Spleen (tissue), 11 donors: ENCODE data around the gene MTG1. TPM values are rescaled to one million over a fixed set of nuclear protein-coding genes. Genes with fewer than 3 reads are reported as not detected.
A peak's percentile ranks its signal among the peaks of the same experiment; 100 is the strongest.

Experiments used
- DNase-seq: peaks from one replicate; pipeline ENCODE4 v3.0.0-alpha.2; 2020
- H3K27ac ChIP-seq, 8 donors: fragments of 200-600 bp; sonication (generic) in 7 of 8; 1 replicate in 4 of 8; 2 replicates in 4 of 8; pipeline versions ENCODE4 v1.5.0 to v1.8.0; 2016 to 2021; ENCODE audit warnings: inconsistent platforms in 4 of 8, mild to moderate bottlenecking in 4 of 8, moderate library complexity in 1 of 8
- H3K27me3 ChIP-seq, 7 donors: fragments of 200-600 bp; sonication (generic) in 6 of 7; replicated peaks in 1 of 7; 1 replicate in 4 of 7; 2 replicates in 3 of 7; pipeline versions ENCODE4 v1.5.0 to v1.8.0; 2016 to 2021; ENCODE audit warnings: inconsistent platforms in 3 of 7, mild to moderate bottlenecking in 1 of 7
- H3K36me3 ChIP-seq, 6 donors: fragments of 200-600 bp; sonication (generic) in 5 of 6; 1 replicate in 4 of 6; 2 replicates in 2 of 6; pipeline versions ENCODE4 v1.5.0 to v1.8.0; 2016 to 2021; ENCODE audit warnings: inconsistent platforms in 2 of 6
- H3K4me1 ChIP-seq, 6 donors: fragments of 200-600 bp; sonication (generic) in 5 of 6; 1 replicate in 3 of 6; 2 replicates in 3 of 6; pipeline versions ENCODE4 v1.5.0 to v1.8.0; 2016 to 2021; ENCODE audit warnings: inconsistent platforms in 3 of 6
- H3K4me3 ChIP-seq, 8 donors: fragments of 200-600 bp; sonication (generic) in 7 of 8; 1 replicate in 4 of 8; 2 replicates in 4 of 8; pipeline versions ENCODE4 v1.5.0 to v1.8.0; 2016 to 2021; ENCODE audit warnings: inconsistent platforms in 4 of 8, mild to moderate bottlenecking in 4 of 8, moderate library complexity in 2 of 8
- H3K9me3 ChIP-seq, 8 donors: fragments of 200-600 bp; sonication (generic) in 7 of 8; 1 replicate in 4 of 8; 2 replicates in 4 of 8; pipeline versions ENCODE4 v1.5.0 to v1.8.0; 2016 to 2021; ENCODE audit warnings: inconsistent platforms in 4 of 8
- CTCF ChIP-seq, 11 experiments: fragments of 200-600 bp in 7 of 11; fragments of 450-650 bp in 4 of 11; sonication (generic) in 4 of 11; IDR thresholded peaks in 8 of 11; conservative IDR thresholded peaks in 3 of 11; 1 replicate in 7 of 11; 2 replicates in 4 of 11; pipeline versions ENCODE4 v1.4.0 to v1.8.0; 2016 to 2021; ENCODE audit warnings: antibody characterized with exemption in 11 of 11, inconsistent platforms in 4 of 11, mild to moderate bottlenecking in 1 of 11
- POLR2A ChIP-seq, 3 donors: fragments of 450-650 bp; IDR thresholded peaks; one replicate each; pipeline ENCODE4 v1.5.1; 2017; ENCODE audit warnings: antibody characterized with exemption in 3 of 3, mild to moderate bottlenecking in 1 of 3
- POLR2AphosphoS5 ChIP-seq, 3 donors: sonication (generic); formaldehyde crosslinking; IDR thresholded peaks; one replicate each; pipeline ENCODE4 v1.5.1; 2017; ENCODE audit warnings: antibody characterized with exemption in 3 of 3
- WGBS, 5 donors: extraction: QIAGEN DNeasy Blood & Tissue Kit in 3 of 5; methylation state at CpG; one replicate each; pipeline versions ENCODE4 v1.1.5 to v1.1.7; 2013 to 2018; 5-methylcytosine and 5-hydroxymethylcytosine counted together
- intact Hi-C: fragments of 100-400 bp; cut with DNase I; formaldehyde crosslinking; loops from one replicate; pipeline ENCODE4 v1.15.0; 2023; ENCODE audit warnings: low total_unique reads
- polyA plus RNA-seq, 3 donors: library from polyadenylated mRNA; stranded (reverse); fragments of 200-250 nt; gene quantifications; one replicate each; pipeline ENCODE4 v1.2.1, GENCODE V29; 2013
- total RNA-seq, 7 donors: library from RNA; depleted of rRNA in 3 of 7; stranded (reverse); fragments of >200 nt in 3 of 7; fragmentation: NEBNext Ultra II Directional in 4 of 7; extraction: Animal tissue kit (Norgen Biotek cat#: 25700) in 4 of 7; gene quantifications; one replicate each; pipeline versions ENCODE4 v1.1.0 to v1.2.1, GENCODE V29; 2016 to 2021
- donor health status: healthy with polysubstance abuse.
- donor health status: DM: no; HTN: no; CAD: no; lungs with moderate emphysema.
- donor health status: DM: no; HTN: no; CAD: no.
- donor health status: Bipolar disorder and iron deficiency.
- donor health status: healthy.
- donor health status: DM: no; HTN: no; CAD: no.
- donor health status: DM: yes; HTN: yes; CAD: no.

Gene MTG1
- total and polyA plus RNA-seq, 10 donors: 35.4 to 122 (median 65.6) TPM

- TF ChIP-seq POLR2A (IDR thresholded peaks at IDR 0.05): no peak
- no peak for TF ChIP-seq CTCF (IDR thresholded peaks at IDR 0.05 in 8 of 11, conservative IDR thresholded peaks at IDR 0.05 in 3 of 11)
- no peak for TF ChIP-seq POLR2AphosphoS5 (IDR thresholded peaks at IDR 0.05)
- 29 to 73% (median 38%) methylated on average over 6 to 20 of the region's 20 CpGs for WGBS, 5 donors
- DNase-seq: peak; percentile 88
- peaks cover 20 to 60% (median 48%) of the 10 kb centered on the region in 6 donors for H3K4me1 ChIP-seq
- H3K4me3 ChIP-seq: peak overlapping the region in 7 of 8 donors; percentile 78 to 95 (median 92)
- H3K9me3 ChIP-seq: no peaks in the 10 kb centered on the region
- intact Hi-C loops: no loop called here
- H3K27ac ChIP-seq: peak overlapping the region; percentile 54 to 91 (median 84)
- peaks cover 0 to 15% (median 0%) of the 10 kb centered on the region in 6 donors for H3K36me3 ChIP-seq
- peaks cover 0 to 13% (median 0%) of the 10 kb centered on the region in 7 donors for H3K27me3 ChIP-seq
Observed at GRCh38 chr10:133377818-133378250, 16.1 kb upstream of the MTG1 start.

- Histone ChIP-seq H3K4me1 (peaks cover 20 to 60% (median 48%) of the 10 kb centered on the region in 6 donors), H3K27ac (peak overlapping the region; percentile 54 to 91 (median 84)), H3K4me3 (peak overlapping the region; percentile 78 to 95 (median 92)), H3K27me3 (peaks cover 0 to 13% (median 0%) of the 10 kb centered on the region in 7 donors), H3K36me3 (peaks cover 0 to 16% (median 0%) of the 10 kb centered on the region in 6 donors), H3K9me3 (no peaks in the 10 kb centered on the region)
- no peak for TF ChIP-seq CTCF (IDR thresholded peaks at IDR 0.05 in 8 of 11, conservative IDR thresholded peaks at IDR 0.05 in 3 of 11)
- peak in 1 of 3 donors; percentile 15 for TF ChIP-seq POLR2A (IDR thresholded peaks at IDR 0.05)
- peak; percentile 49 to 85 (median 77) for TF ChIP-seq POLR2AphosphoS5 (IDR thresholded peaks at IDR 0.05)
- WGBS, 5 donors: 0 to 1% (median 0%) methylated on average over 40 to 83 of the region's 90 CpGs
- peak; percentile 96 for DNase-seq
- intact Hi-C loops: no loop called here
Observed at GRCh38 chr10:133378251-133379096, 15.5 kb upstream of the MTG1 start.

DNA sequence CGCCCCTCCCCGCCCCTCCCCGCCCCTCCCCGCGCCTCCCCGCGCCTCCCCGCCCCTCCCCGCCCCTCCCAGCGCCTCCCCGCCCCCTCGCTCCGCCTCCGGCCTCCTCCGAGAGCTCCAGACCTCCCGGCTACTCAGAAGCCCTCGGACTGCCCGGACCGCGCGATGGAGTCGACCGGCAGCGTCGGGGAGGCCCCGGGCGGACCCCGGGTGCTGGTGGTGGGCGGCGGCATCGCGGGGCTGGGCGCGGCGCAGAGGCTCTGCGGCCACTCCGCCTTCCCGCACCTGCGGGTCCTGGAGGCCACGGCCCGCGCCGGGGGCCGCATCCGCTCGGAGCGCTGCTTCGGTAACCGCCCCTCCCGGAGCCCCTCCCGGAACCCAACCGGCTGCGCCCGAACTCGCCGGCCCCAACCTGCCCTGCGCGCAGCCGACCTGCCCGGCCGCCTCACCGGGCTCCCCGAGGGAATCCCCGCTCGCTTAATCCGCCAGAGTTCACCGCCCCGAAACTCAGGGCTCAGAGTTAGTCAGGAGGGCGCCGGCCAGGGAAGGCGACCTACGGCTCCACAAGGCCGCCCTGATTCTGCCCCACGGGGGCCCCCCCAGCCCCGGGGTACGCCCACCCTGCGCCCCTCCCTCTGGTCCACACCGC is 14.7 kb upstream of the MTG1 start, which contains the start of gene PAOX:
Gene PAOX, plus strand, starts transcription at position 111 of the 649 bp plus-strand sequence. Its CDS starts 55 bp downstream, at position 166.
- DNase-seq: peak; percentile 94
- intact Hi-C loops: no loop called here

More for the DNA sequence above, 14.7 kb upstream of the MTG1 start, which contains the start of gene PAOX:
- TF ChIP-seq CTCF (IDR thresholded peaks at IDR 0.05 in 8 of 11, conservative IDR thresholded peaks at IDR 0.05 in 3 of 11) (no peak), POLR2A (IDR thresholded peaks at IDR 0.05) (no peak), POLR2AphosphoS5 (IDR thresholded peaks at IDR 0.05) (peak; percentile 50 to 74 (median 58))
- H3K36me3 ChIP-seq: peaks cover 0 to 24% (median 2%) of the 10 kb centered on the region in 6 donors
- H3K27me3 ChIP-seq: peaks cover 0 to 13% (median 0%) of the 10 kb centered on the region in 7 donors
- WGBS, 5 donors: 0 to 6% (median 3%) methylated on average over 6 to 67 of the region's 78 CpGs
- peak within 1 kb of the TSS; percentile 65 to 91 (median 85) for H3K27ac ChIP-seq
- H3K4me3 ChIP-seq: peak within 1 kb of the TSS; percentile 78 to 95 (median 92)
- peaks cover 20 to 53% (median 41%) of the 10 kb centered on the region in 6 donors for H3K4me1 ChIP-seq
- no peaks in the 10 kb centered on the region for H3K9me3 ChIP-seq
